ENCODE measurements around the gene ACTR2.

The ACTR2 gene

GRCh38 chr2:65282477-65283053 is 54.9 kb downstream of the ACTR2 start:
- H3K27me3 ChIP-seq (ENCODE audit: insufficient read depth, poor library complexity, severe bottlenecking), result no peaks in the 10 kb centered on the region
- TF ChIP-seq POLR2AphosphoS5 (IDR thresholded peaks at IDR 0.05; ENCODE audit: low read depth) (no peak), GABPA (IDR thresholded peaks at IDR 0.05; ENCODE audit: low read depth) (no peak), SPI1 (IDR thresholded peaks at IDR 0.05; ENCODE audit: borderline replicate concordance, low read depth) (no peak), REST (IDR thresholded peaks at IDR 0.05; ENCODE audit: insufficient replicate concordance, low read depth) (no peak)
- DNase-seq (ENCODE audit: low read depth in 1 of 2, low spot score in 1 of 2), result no peak
- H3K27ac ChIP-seq (replicated peaks), result no peak overlapping the region
- H3K4me3 ChIP-seq (replicated peaks; ENCODE audit: insufficient read depth, low read length), result no peak overlapping the region

GRCh38 chr2:65287364-65287763 is 59.7 kb downstream of the ACTR2 start:
- Histone ChIP-seq H3K27me3 (ENCODE audit: insufficient read depth, poor library complexity, severe bottlenecking) (no peaks in the 10 kb centered on the region), H3K27ac (replicated peaks) (no peak overlapping the region), H3K4me3 (replicated peaks; ENCODE audit: insufficient read depth, low read length) (no peak overlapping the region)
- no peak for DNase-seq (ENCODE audit: low read depth in 1 of 2, low spot score in 1 of 2)
- no peak for TF ChIP-seq REST (IDR thresholded peaks at IDR 0.05; ENCODE audit: insufficient replicate concordance, low read depth)
- TF ChIP-seq CTCF (IDR thresholded peaks at IDR 0.05; ENCODE audit: insufficient read depth, low read length), result no peak
- TF ChIP-seq SPI1 (IDR thresholded peaks at IDR 0.05; ENCODE audit: borderline replicate concordance, low read depth), result no peak
- TF ChIP-seq GABPA (IDR thresholded peaks at IDR 0.05; ENCODE audit: low read depth), result no peak

GRCh38 chr2:65291216-65292105 is 63.8 kb downstream of the ACTR2 start:
- Histone ChIP-seq H3K27ac (replicated peaks) (no peak overlapping the region), H3K4me3 (replicated peaks; ENCODE audit: insufficient read depth, low read length) (no peak overlapping the region), H3K27me3 (ENCODE audit: insufficient read depth, poor library complexity, severe bottlenecking) (no peaks in the 10 kb centered on the region)
- TF ChIP-seq POLR2AphosphoS5 (IDR thresholded peaks at IDR 0.05; ENCODE audit: low read depth) (no peak), SPI1 (IDR thresholded peaks at IDR 0.05; ENCODE audit: borderline replicate concordance, low read depth) (no peak), CTCF (IDR thresholded peaks at IDR 0.05; ENCODE audit: insufficient read depth, low read length) (no peak)
- DNase-seq (ENCODE audit: low read depth in 1 of 2, low spot score in 1 of 2), result no peak

GRCh38 chr2:65292106-65292400 is 64.4 kb downstream of the ACTR2 start:
- TF ChIP-seq GABPA (IDR thresholded peaks at IDR 0.05; ENCODE audit: low read depth), result no peak

More at GRCh38 chr2:65292106-65292400, 64.4 kb downstream of the ACTR2 start:
- Histone ChIP-seq H3K27ac (replicated peaks) (no peak overlapping the region), H3K27me3 (ENCODE audit: insufficient read depth, poor library complexity, severe bottlenecking) (no peaks in the 10 kb centered on the region), H3K4me3 (replicated peaks; ENCODE audit: insufficient read depth, low read length) (no peak overlapping the region)
- no peak for DNase-seq (ENCODE audit: low read depth in 1 of 2, low spot score in 1 of 2)
